Tibial nerve (tissue), 4 donors: ENCODE measurements around the gene NRCAM.

Source experiments
- EP300 ChIP-seq, 2 donors: sonication (generic); formaldehyde crosslinking; IDR thresholded peaks; one replicate each; pipeline ENCODE4 v1.6.1; 2017; ENCODE audit warnings: antibody characterized with exemption in 2 of 2, mild to moderate bottlenecking in 1 of 2
- POLR2A ChIP-seq, 2 donors: fragments of 450-650 bp; IDR thresholded peaks; one replicate each; pipeline ENCODE4 v1.6.1; 2017; ENCODE audit warnings: antibody characterized with exemption in 2 of 2, mild to moderate bottlenecking in 2 of 2, moderate library complexity in 2 of 2
- TF ChIP-seq, protein P1 (sequence below), 5 experiments: fragments of 200-600 bp in 3 of 5; fragments of 450-650 bp in 2 of 5; sonication (generic) in 3 of 5; IDR thresholded peaks; one replicate each; pipeline ENCODE4 v1.5.1; 2016 to 2019; ENCODE audit warnings: antibody characterized with exemption in 5 of 5, mild to moderate bottlenecking in 3 of 5, moderate library complexity in 2 of 5

DNA sequence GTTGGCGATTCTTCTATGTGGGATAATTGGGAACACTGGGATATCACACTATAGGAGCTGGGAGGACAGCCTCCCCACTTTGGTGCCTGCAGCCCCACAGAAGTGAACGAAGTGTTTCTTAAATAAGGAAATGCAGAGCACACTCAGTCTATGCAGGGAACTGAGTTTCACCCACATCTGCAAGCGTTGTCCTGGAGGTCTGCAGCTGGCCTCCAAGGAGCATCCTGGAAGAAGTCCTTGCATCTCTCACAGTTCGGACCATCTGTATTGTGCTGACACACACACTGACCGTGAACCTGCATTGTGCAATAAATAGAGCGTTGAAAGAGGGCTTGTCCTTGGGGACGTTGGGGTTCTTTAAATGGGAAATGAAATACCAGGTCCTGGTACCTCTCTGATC lies 351.9 kb downstream of the NRCAM start:
- TF ChIP-seq POLR2A (IDR thresholded peaks at IDR 0.05) (no peak), EP300 (IDR thresholded peaks at IDR 0.05) (peak in 1 of 2 donors; percentile 41)
- TF ChIP-seq, protein P1, sequence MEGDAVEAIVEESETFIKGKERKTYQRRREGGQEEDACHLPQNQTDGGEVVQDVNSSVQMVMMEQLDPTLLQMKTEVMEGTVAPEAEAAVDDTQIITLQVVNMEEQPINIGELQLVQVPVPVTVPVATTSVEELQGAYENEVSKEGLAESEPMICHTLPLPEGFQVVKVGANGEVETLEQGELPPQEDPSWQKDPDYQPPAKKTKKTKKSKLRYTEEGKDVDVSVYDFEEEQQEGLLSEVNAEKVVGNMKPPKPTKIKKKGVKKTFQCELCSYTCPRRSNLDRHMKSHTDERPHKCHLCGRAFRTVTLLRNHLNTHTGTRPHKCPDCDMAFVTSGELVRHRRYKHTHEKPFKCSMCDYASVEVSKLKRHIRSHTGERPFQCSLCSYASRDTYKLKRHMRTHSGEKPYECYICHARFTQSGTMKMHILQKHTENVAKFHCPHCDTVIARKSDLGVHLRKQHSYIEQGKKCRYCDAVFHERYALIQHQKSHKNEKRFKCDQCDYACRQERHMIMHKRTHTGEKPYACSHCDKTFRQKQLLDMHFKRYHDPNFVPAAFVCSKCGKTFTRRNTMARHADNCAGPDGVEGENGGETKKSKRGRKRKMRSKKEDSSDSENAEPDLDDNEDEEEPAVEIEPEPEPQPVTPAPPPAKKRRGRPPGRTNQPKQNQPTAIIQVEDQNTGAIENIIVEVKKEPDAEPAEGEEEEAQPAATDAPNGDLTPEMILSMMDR (IDR thresholded peaks at IDR 0.05), result no peak
